WERI-Rb-1 (cell line): ENCODE data around the gene PER3.

ENCODE experiments used
- DNase-seq: peaks from one replicate; pipeline ENCODE4 v3.0.0-alpha.2; 2020
- H3K27ac ChIP-seq: fragments of 250-450 bp; sonication (Bioruptor Pico); 2 replicates; pipeline ENCODE4 v1.5.1; 2020; ENCODE audit warnings: mild to moderate bottlenecking, moderate library complexity
- H3K27me3 ChIP-seq: fragments of 250-450 bp; sonication (Bioruptor Pico); 2 replicates; pipeline ENCODE4 v1.5.1; 2021; ENCODE audit warnings: mild to moderate bottlenecking, low read depth, moderate library complexity; ENCODE audit not compliant: insufficient read depth, severe bottlenecking
- H3K36me3 ChIP-seq: fragments of 250-450 bp; sonication (Bioruptor Pico); 2 replicates; pipeline ENCODE4 v1.5.1; 2020; ENCODE audit warnings: mild to moderate bottlenecking, moderate library complexity
- H3K4me3 ChIP-seq: 2 replicates; pipeline ENCODE4 v1.5.1; 2011; ENCODE audit warnings: low read depth, mild to moderate bottlenecking, control low read depth, low read length
- H3K9me3 ChIP-seq: fragments of 250-450 bp; sonication (Bioruptor Pico); 2 replicates; pipeline ENCODE4 v1.5.1; 2021; ENCODE audit warnings: mild to moderate bottlenecking, moderate library complexity; ENCODE audit not compliant: severe bottlenecking
- TF ChIP-seq, protein P1 (sequence below): IDR thresholded peaks from 2 replicates; pipeline ENCODE4 v1.5.1; 2011; ENCODE audit warnings: low read depth, mild to moderate bottlenecking, control low read depth, inconsistent platforms, low read length

Gene PER3

DNA sequence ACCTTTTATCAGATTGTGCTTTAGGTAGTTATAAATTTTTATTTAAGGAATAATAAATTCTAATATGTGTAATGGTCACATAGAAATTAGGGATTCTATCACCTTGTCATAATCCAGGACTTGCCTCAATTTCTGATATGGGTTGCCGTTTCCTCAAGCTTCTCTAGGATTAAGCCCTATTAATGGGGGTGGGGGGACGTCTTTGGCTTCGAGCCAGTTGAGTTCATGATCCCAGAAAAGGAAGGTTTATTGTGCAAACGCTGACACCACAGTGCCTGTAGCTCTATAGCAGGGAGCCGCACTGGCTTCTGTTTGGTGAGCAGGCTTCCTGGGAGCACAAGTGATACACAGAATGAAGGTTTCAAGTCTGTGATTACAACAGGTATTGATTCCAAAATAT is 35.0 kb upstream of the PER3 start:
- TF ChIP-seq, protein P1, sequence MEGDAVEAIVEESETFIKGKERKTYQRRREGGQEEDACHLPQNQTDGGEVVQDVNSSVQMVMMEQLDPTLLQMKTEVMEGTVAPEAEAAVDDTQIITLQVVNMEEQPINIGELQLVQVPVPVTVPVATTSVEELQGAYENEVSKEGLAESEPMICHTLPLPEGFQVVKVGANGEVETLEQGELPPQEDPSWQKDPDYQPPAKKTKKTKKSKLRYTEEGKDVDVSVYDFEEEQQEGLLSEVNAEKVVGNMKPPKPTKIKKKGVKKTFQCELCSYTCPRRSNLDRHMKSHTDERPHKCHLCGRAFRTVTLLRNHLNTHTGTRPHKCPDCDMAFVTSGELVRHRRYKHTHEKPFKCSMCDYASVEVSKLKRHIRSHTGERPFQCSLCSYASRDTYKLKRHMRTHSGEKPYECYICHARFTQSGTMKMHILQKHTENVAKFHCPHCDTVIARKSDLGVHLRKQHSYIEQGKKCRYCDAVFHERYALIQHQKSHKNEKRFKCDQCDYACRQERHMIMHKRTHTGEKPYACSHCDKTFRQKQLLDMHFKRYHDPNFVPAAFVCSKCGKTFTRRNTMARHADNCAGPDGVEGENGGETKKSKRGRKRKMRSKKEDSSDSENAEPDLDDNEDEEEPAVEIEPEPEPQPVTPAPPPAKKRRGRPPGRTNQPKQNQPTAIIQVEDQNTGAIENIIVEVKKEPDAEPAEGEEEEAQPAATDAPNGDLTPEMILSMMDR = no peak
- no peak overlapping the region for H3K27ac ChIP-seq
- H3K36me3 ChIP-seq = peaks cover 64% of the 10 kb centered on the region
- H3K9me3 ChIP-seq = no peaks in the 10 kb centered on the region
- no peaks in the 10 kb centered on the region for H3K27me3 ChIP-seq
- no peak overlapping the region for H3K4me3 ChIP-seq
- DNase-seq = peak; percentile 47

DNA sequence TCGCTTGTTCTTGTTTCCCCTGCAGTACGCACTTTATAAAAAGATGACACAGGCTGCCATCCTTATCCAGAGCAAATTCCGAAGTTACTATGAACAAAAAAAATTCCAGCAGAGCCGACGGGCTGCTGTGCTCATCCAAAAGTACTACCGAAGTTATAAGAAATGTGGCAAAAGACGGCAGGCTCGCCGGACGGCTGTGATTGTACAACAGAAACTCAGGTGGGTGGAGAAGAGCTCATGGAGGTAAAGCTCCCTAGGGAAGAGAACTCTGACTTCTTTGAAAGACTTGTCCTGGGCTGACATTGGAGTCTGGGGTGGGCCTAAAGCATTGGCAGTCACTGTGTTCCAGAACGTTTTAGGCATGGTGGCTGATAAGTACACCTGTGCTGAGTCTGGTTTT is 32.9 kb upstream of the PER3 start:
- Histone ChIP-seq H3K36me3 (peaks cover 56% of the 10 kb centered on the region), H3K27me3 (no peaks in the 10 kb centered on the region), H3K4me3 (no peak overlapping the region), H3K9me3 (no peaks in the 10 kb centered on the region), H3K27ac (no peak overlapping the region; the same call in 1 of the 2 replicates)
- DNase-seq = no peak
- TF ChIP-seq, protein P1 = no peak

DNA sequence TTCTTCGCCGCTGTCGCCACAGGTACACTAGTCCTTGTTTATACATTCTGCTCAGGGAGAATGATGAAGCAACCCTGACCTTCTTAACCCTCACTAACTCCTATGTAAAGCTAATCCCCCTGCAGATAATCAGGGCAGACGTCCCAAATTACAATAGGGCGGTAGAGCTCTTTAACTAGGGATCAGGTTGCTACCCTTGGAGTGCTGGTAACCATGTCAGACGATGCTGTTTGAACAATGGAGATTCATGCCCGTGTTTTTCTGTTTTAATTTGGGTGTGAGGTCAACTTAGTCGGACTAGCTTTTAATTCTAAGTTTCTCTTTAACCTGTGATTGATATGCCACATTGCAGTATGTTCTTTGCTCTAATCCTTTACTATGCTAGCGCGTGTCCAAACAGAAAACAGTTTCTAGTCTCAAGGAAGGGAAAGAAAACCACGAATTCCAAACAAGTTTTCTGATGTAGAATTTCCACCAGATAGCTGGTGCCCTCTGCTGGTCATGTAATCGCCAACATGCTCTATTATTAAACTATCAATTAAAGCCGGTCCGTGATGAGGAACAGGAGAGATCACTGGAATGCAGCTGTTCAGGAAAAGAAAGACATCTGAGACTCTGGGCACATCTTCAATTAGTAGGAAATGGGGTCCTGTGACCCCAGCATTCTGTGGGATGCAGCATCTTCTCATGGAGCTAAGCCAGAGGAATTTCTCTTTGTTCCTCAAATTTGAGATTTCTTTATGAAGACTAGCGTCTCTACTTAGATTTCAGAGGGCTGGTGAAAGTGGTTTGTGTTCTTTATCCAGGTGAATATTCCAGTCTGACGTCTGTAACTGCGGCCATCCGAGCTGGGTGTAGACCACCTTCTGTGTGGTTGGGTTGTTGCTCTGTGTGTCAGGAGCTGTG is 31.3 kb upstream of the PER3 start:
- peak; percentile 66 for DNase-seq
- H3K27me3 ChIP-seq = no peaks in the 10 kb centered on the region
- H3K4me3 ChIP-seq = peak overlapping the region; percentile 26
- TF ChIP-seq, protein P1 = peak; percentile 49; the same call in 1 of the 2 replicates
- peak overlapping the region; percentile 58 for H3K27ac ChIP-seq
- no peaks in the 10 kb centered on the region for H3K9me3 ChIP-seq
- H3K36me3 ChIP-seq = peaks cover 41% of the 10 kb centered on the region

DNA sequence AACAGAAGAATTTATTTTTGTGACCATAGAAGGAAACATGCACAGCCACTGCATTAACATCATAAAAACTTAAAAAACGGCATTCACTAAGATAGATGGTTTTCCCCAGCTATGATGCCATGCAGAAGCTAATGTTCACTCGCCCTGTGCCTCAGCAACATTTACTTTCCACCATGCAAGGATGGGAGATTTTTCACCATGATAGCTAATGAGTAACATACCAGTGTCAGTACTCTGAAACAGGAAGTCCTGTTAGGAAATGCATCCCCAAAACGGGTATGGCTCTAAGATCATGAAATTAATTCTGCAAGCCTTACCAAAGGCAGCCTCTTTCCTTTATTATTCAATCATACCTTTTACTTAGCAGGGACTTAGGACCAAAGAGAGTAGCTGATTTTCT is 30.4 kb upstream of the PER3 start:
- no peak overlapping the region; the same call in 1 of the 2 replicates for H3K27ac ChIP-seq
- peaks cover 38% of the 10 kb centered on the region for H3K36me3 ChIP-seq
- no peaks in the 10 kb centered on the region for H3K9me3 ChIP-seq
- DNase-seq = no peak
- no peaks in the 10 kb centered on the region for H3K27me3 ChIP-seq
- TF ChIP-seq, protein P1 = no peak
- no peak overlapping the region for H3K4me3 ChIP-seq

DNA sequence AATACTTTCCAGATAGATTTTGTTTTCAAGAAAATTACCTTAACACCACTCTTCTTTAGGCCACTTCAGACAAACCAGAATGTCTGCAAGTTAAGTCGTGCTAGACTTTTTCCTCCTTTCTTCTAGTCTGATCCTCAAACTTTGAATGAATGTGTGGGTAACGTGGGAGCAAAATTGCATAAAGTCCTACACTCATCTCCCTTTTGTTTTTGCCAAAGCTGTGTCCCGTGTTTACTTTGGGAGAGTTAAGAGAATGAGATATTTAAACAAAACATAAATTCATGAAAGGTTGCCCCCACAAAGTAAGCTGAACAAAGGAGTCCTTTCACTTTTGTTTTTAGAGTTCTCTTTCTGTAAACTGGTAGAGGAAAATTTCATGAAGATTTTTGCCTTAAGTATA is 29.9 kb upstream of the PER3 start:
- H3K27me3 ChIP-seq = no peaks in the 10 kb centered on the region
- no peak for DNase-seq
- TF ChIP-seq, protein P1 = no peak
- no peaks in the 10 kb centered on the region for H3K9me3 ChIP-seq
- no peak overlapping the region for H3K27ac ChIP-seq
- peaks cover 35% of the 10 kb centered on the region for H3K36me3 ChIP-seq
- H3K4me3 ChIP-seq = no peak overlapping the region

DNA sequence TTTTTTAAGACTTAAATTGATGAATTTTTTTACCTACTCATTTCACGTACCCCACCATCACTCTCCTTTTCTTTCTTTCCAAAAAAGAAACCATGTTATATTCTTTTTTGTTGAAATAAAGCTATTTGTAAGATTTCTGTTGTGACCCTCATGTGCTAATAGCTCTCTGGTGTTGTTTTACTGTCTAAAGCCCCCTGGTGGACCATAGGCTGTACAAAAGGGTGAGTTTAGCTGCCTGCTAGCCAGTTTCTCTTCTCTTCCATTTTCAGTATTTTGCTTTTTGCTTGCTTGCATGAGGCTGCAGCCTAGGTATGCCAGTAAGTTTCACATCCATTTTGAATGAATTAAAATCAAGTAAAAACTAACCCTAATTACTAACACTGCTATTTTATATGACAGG is 28.6 kb upstream of the PER3 start:
- Histone ChIP-seq H3K4me3 (no peak overlapping the region), H3K27me3 (no peaks in the 10 kb centered on the region), H3K27ac (no peak overlapping the region), H3K36me3 (peaks cover 27% of the 10 kb centered on the region), H3K9me3 (no peaks in the 10 kb centered on the region)
- DNase-seq = no peak
- TF ChIP-seq, protein P1 = peak; percentile 53
